ENCODE measurements around the gene CLCN7. TPM values are rescaled to one million over a fixed set of nuclear protein-coding genes. Genes with fewer than 3 reads are reported as not detected.
"Not testable (repeated sequence)": the region's sequence is repeated elsewhere in the genome, so short reads cannot be mapped to it uniquely, and the experiment has no call there.

Gene CLCN7
- total and polyA plus RNA-seq, 9 of the 15 experiments (the other 6 are each of a cell fraction or from before 2014, with no cell fraction given): 0.06 to 126 (median 18.7) TPM

- CTCF ChIA-PET (ENCODE audit: low intra/inter-chr PET ratio); POLR2A ChIA-PET; in situ Hi-C loops (cut with MboI); H3K9ac ChIP-seq (ENCODE audit: insufficient read depth in 1 of 2, low read depth in 2 of 2, low read length in 2 of 2); H2AFZ ChIP-seq (ENCODE audit: low read depth, low read length); H3K4me3 ChIP-seq; H3K27me3 ChIP-seq (ENCODE audit: control insufficient read depth in 2 of 2, insufficient read depth in 2 of 2, low read length in 2 of 2); intact Hi-C loops (cut with micrococcal nuclease); H3K4me2 ChIP-seq (ENCODE audit: insufficient read depth, low read length); H4K20me1 ChIP-seq (replicated peaks; ENCODE audit: control insufficient read depth, insufficient read depth, low read length); ATAC-seq; FAIRE-seq; H3K9me1 ChIP-seq (ENCODE audit: control insufficient read depth, insufficient read depth, low read length); BruUV-seq (replicated peaks); H3K36me3 ChIP-seq (ENCODE audit: control insufficient read depth, insufficient read depth, low read length); H3K9me3 ChIP-seq (replicated peaks; ENCODE audit: control insufficient read depth, insufficient read depth, low read depth, low read length); DNase-seq (ENCODE audit: extremely low read depth in 1 of 4, low spot score in 3 of 4); H3K27ac ChIP-seq (ENCODE audit: extremely low read depth, low read depth, low read length); H3K79me2 ChIP-seq (ENCODE audit: control insufficient read depth, insufficient read depth, low read length); TF ChIP-seq ATF3 (CRISPR knock-in tag; conservative IDR thresholded peaks at IDR 0.05): not testable (repeated sequence)
- WGBS (ENCODE audit: insufficient coverage, low coverage, missing lambda C conversion rate): 58% methylated on average over 4 of the region's 4 CpGs
- H3K4me1 ChIP-seq (replicated peaks in 1 of 2; ENCODE audit: control insufficient read depth in 2 of 2, insufficient read depth in 2 of 2, low read length in 2 of 2): peaks cover 0 to 73% of the 10 kb centered on the region in 2 experiments; a peak in 3 of 5 replicates
- TF ChIP-seq ZBTB40 (IDR thresholded peaks at IDR 0.05) (peak; percentile 98), ZBTB40 (CRISPR knock-in tag; IDR thresholded peaks at IDR 0.05) (peak; percentile 98), TFAP4 (CRISPR knock-in tag; IDR thresholded peaks at IDR 0.05; ENCODE audit: borderline replicate concordance) (0 out of 2 replicates have a peak, but pooled peaks have one; percentile 6), NFE2 (IDR thresholded peaks at IDR 0.05; ENCODE audit: low read depth) (0 out of 2 replicates have a peak, but pooled peaks have one; percentile 12), ZNF384 (IDR thresholded peaks at IDR 0.05; ENCODE audit: low read depth, low read length) (peak; percentile 47; the same call in 1 of the 2 replicates), PKNOX1 (IDR thresholded peaks at IDR 0.05) (peak; percentile 24; the same call in 1 of the 2 replicates), ATF3 (IDR thresholded peaks at IDR 0.05) (peak; percentile 80)
These were observed 35.1 kb downstream of the CLCN7 start for GRCh38 chr16:1439699-1440074.

Data from K562 (cell line).